Bronchial epithelial cell (primary cell): ENCODE data around the gene SPPL2B. TPM values are rescaled to one million over a fixed set of nuclear protein-coding genes. Genes with fewer than 3 reads are reported as not detected.

Source experiments
- DNase-seq: peaks from one replicate; pipeline ENCODE4 v3.0.0-alpha.2; 2010; ENCODE audit warnings: low read depth
- FAIRE-seq: peaks from 2 replicates; lab custom pipeline; 2011; peaks lifted over from hg19 to GRCh38; lab: Jason Lieb, UNC
- H3K27me3 ChIP-seq: 2 replicates; pipeline ENCODE4 v1.5.1; 2011; ENCODE audit warnings: low read length; ENCODE audit not compliant: control insufficient read depth, insufficient read depth
- H3K36me3 ChIP-seq: 2 replicates; pipeline ENCODE4 v1.5.1; 2011; ENCODE audit warnings: low read length; ENCODE audit not compliant: control insufficient read depth, insufficient read depth
- H3K4me3 ChIP-seq: 2 replicates; pipeline ENCODE4 v1.5.1; 2011; ENCODE audit warnings: mild to moderate bottlenecking, low read depth, low read length, control low read depth
- CTCF ChIP-seq: IDR thresholded peaks from 2 replicates; pipeline ENCODE4 v1.5.1; 2011; ENCODE audit warnings: mild to moderate bottlenecking, moderate library complexity, low read length, control low read depth, inconsistent platforms; ENCODE audit not compliant: insufficient read depth, severe bottlenecking
- total RNA-seq: library from RNA; depleted of rRNA; stranded (reverse); fragments of >200 nt; gene quantifications from 2 replicates; pipeline ENCODE4 v1.2.1, GENCODE V29; 2014

SPPL2B gene
- total RNA-seq, 1 donor from 2014 or later: 10.0 TPM

- H3K27me3 ChIP-seq: no peaks in the 10 kb centered on the region
- no peak overlapping the region for H3K4me3 ChIP-seq
- no peak for TF ChIP-seq CTCF
- DNase-seq: no peak
- peaks cover 2% of the 10 kb centered on the region for H3K36me3 ChIP-seq
- FAIRE-seq: no peak
Observed at GRCh38 chr19:2333027-2333806, 4.7 kb downstream of the SPPL2B start.

GRCh38 chr19:2333807-2334211, 5.3 kb downstream of the SPPL2B start:
- no peak for FAIRE-seq
- no peak for TF ChIP-seq CTCF
- no peak overlapping the region for H3K4me3 ChIP-seq
- H3K36me3 ChIP-seq: peaks cover 2% of the 10 kb centered on the region
- H3K27me3 ChIP-seq: no peaks in the 10 kb centered on the region
- DNase-seq: no peak

- FAIRE-seq (no peak), DNase-seq (no peak)
- no peaks in the 10 kb centered on the region for H3K27me3 ChIP-seq
- TF ChIP-seq CTCF: no peak
- no peak overlapping the region for H3K4me3 ChIP-seq
- H3K36me3 ChIP-seq: peaks cover 2% of the 10 kb centered on the region
Observed at GRCh38 chr19:2334426-2334825, 5.9 kb downstream of the SPPL2B start.

- Histone ChIP-seq H3K4me3 (no peak overlapping the region), H3K36me3 (peaks cover 3% of the 10 kb centered on the region), H3K27me3 (no peaks in the 10 kb centered on the region)
- no peak for TF ChIP-seq CTCF
- FAIRE-seq: no peak
- no peak for DNase-seq
Observed at GRCh38 chr19:2334986-2335846, 6.7 kb downstream of the SPPL2B start.

- Histone ChIP-seq H3K27me3 (no peaks in the 10 kb centered on the region), H3K36me3 (peaks cover 4% of the 10 kb centered on the region), H3K4me3 (no peak overlapping the region)
- FAIRE-seq: peak; percentile 68
- no peak for TF ChIP-seq CTCF
- DNase-seq: no peak
Observed at GRCh38 chr19:2335848-2336247, 7.4 kb downstream of the SPPL2B start.
